Neuronal stem cell (in vitro differentiated cells): ENCODE measurements around the gene TMEM242.
A peak's percentile ranks its signal among the peaks of the same experiment; 100 is the strongest.

Experiments used
- DNase-seq: peaks from one replicate; pipeline ENCODE4 v3.0.0-alpha.2; 2013; ENCODE audit warnings: low spot score
- H2AFZ ChIP-seq: one replicate; pipeline ENCODE4 v1.6.1; 2013; ENCODE audit warnings: mild to moderate bottlenecking, low read length, inconsistent platforms
- H2AK5ac ChIP-seq: 2 replicates; pipeline ENCODE4 v1.6.1; 2013; ENCODE audit warnings: low read depth, mild to moderate bottlenecking, inconsistent platforms, low read length, moderate library complexity, mixed read lengths
- H2BK120ac ChIP-seq: 2 replicates; pipeline ENCODE4 v1.6.1; 2013; ENCODE audit warnings: low read depth, mild to moderate bottlenecking, inconsistent platforms, low read length, moderate library complexity, mixed read lengths
- H2BK12ac ChIP-seq: one replicate; pipeline ENCODE4 v1.6.1; 2013; ENCODE audit warnings: low read length, inconsistent platforms
- H2BK15ac ChIP-seq: 2 replicates; pipeline ENCODE4 v1.6.1; 2013; ENCODE audit warnings: mild to moderate bottlenecking, low read length, inconsistent platforms, mixed read lengths
- H2BK5ac ChIP-seq: one replicate; pipeline ENCODE4 v1.6.1; 2013; ENCODE audit warnings: inconsistent platforms, mild to moderate bottlenecking, low read length, moderate library complexity
- H3K14ac ChIP-seq: one replicate; pipeline ENCODE4 v1.6.1; 2013; ENCODE audit warnings: low read length, inconsistent platforms
- H3K18ac ChIP-seq: 2 replicates; pipeline ENCODE4 v1.6.1; 2013; ENCODE audit warnings: low read length, inconsistent platforms
- H3K23ac ChIP-seq: 2 replicates; pipeline ENCODE4 v1.6.1; 2013; ENCODE audit warnings: low read depth, mild to moderate bottlenecking, mixed read lengths, low read length, inconsistent platforms; ENCODE audit not compliant: poor library complexity
- H3K27ac ChIP-seq: replicated peaks from 3 replicates; pipeline ENCODE4 v1.5.1; 2013; ENCODE audit warnings: low read length, inconsistent platforms
- H3K27me3 ChIP-seq, 3 experiments: 2 replicates each; pipeline ENCODE4 v1.6.1; 2013; ENCODE audit warnings: low read length in 3 of 3, mild to moderate bottlenecking in 2 of 3, inconsistent platforms in 1 of 3, low read depth in 1 of 3, mixed read lengths in 1 of 3, moderate library complexity in 1 of 3; ENCODE audit not compliant: control insufficient read depth in 3 of 3, insufficient read depth in 3 of 3
- H3K36me3 ChIP-seq, 2 donors: replicated peaks in 1 of 2; 2 replicates each; pipeline ENCODE4 v1.6.1; 2013; ENCODE audit warnings: low read length in 2 of 2; ENCODE audit not compliant: control insufficient read depth in 2 of 2, insufficient read depth in 2 of 2
- H3K4ac ChIP-seq: 2 replicates; pipeline ENCODE4 v1.6.1; 2013; ENCODE audit warnings: inconsistent platforms, mild to moderate bottlenecking, low read length, moderate library complexity
- H3K4me1 ChIP-seq, 2 donors: 1 replicate in 1 of 2; 2 replicates in 1 of 2; pipeline ENCODE4 v1.6.1; 2013; ENCODE audit warnings: low read length in 2 of 2, low read depth in 1 of 2; ENCODE audit not compliant: control insufficient read depth in 2 of 2, insufficient read depth in 1 of 2
- H3K4me2 ChIP-seq: one replicate; pipeline ENCODE4 v1.6.1; 2013; ENCODE audit warnings: mild to moderate bottlenecking, low read length, inconsistent platforms; ENCODE audit not compliant: insufficient read depth, poor library complexity, severe bottlenecking
- H3K4me3 ChIP-seq, 2 donors: 2 replicates each; pipeline ENCODE4 v1.5.1; 2013; ENCODE audit warnings: low read length in 2 of 2, mild to moderate bottlenecking in 2 of 2, inconsistent platforms in 1 of 2, moderate library complexity in 1 of 2
- H3K79me1 ChIP-seq: one replicate; pipeline ENCODE4 v1.6.1; 2013; ENCODE audit warnings: low read depth, mild to moderate bottlenecking, inconsistent platforms, low read length, moderate library complexity
- H3K9ac ChIP-seq: one replicate; pipeline ENCODE4 v1.6.1; 2013; ENCODE audit warnings: mild to moderate bottlenecking, low read depth, low read length, inconsistent platforms; ENCODE audit not compliant: poor library complexity
- H3K9me3 ChIP-seq, 2 donors: replicated peaks in 1 of 2; 2 replicates each; pipeline versions ENCODE3 to v1.6.1; 2013; ENCODE audit warnings: low read length in 2 of 2, mild to moderate bottlenecking in 2 of 2, inconsistent platforms in 1 of 2, low read depth in 1 of 2, mixed read lengths in 1 of 2, moderate library complexity in 1 of 2; ENCODE audit not compliant: control insufficient read depth in 2 of 2, insufficient read depth in 1 of 2
- H4K8ac ChIP-seq: one replicate; pipeline ENCODE4 v1.6.1; 2013; ENCODE audit warnings: low read depth, mild to moderate bottlenecking, inconsistent platforms, low read length, moderate library complexity
- H4K91ac ChIP-seq: one replicate; pipeline ENCODE4 v1.6.1; 2013; ENCODE audit warnings: low read length, low read depth, mild to moderate bottlenecking, inconsistent platforms; ENCODE audit not compliant: poor library complexity
- WGBS, 2 donors: extraction: QIAGEN DNeasy Blood & Tissue Kit; methylation state at CpG; one replicate each; pipeline ENCODE4 v1.1.7; 2013; ENCODE audit warnings: missing lambda C conversion rate in 2 of 2, mixed read lengths in 1 of 2; ENCODE audit not compliant: insufficient read length in 2 of 2, insufficient replicate concordance in 1 of 2; ENCODE audit errors: extremely low coverage in 2 of 2; 5-methylcytosine and 5-hydroxymethylcytosine counted together

Gene TMEM242

DNA sequence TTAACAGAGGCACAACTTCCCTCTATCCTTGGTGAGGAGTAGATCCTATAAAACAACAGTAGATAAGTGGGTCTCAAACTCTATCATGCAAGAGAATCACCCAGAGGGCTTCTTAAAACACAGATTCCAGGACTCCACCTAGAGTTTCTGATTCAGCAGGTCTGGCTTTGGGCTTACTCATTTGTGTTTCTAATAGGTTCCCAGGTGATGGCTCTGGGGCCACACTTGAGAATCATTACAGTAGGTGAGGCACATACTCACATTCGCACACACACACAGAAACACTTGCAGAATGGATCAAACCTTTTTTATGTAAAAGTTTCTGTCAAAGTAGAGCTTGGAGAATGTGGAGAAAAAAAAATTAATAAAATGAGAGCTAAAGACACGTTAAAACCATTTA is 52.4 kb downstream of the TMEM242 start:
- Histone ChIP-seq H3K14ac (no peak overlapping the region), H3K23ac (no peak overlapping the region), H4K8ac (no peak overlapping the region), H3K18ac (no peak overlapping the region), H2AFZ (no peak overlapping the region), H2BK12ac (no peak overlapping the region), H3K4me2 (no peak overlapping the region), H2AK5ac (no peak overlapping the region), H2BK15ac (no peak overlapping the region), H3K4me3 (no peak overlapping the region), H3K4ac (no peak overlapping the region), H2BK120ac (no peak overlapping the region), H3K36me3 (no peaks in the 10 kb centered on the region), H3K27ac (no peak overlapping the region), H3K4me1 (peaks cover 0 to 5% of the 10 kb centered on the region in 2 donors), H3K79me1 (no peaks in the 10 kb centered on the region), H3K9me3 (peaks cover 0 to 5% of the 10 kb centered on the region in 2 donors), H4K91ac (no peak overlapping the region), H2BK5ac (no peak overlapping the region), H3K9ac (no peak overlapping the region), H3K27me3 (peaks cover 0 to 31% (median 10%) of the 10 kb centered on the region in 3 experiments)
- DNase-seq, result no peak
- WGBS, 2 donors, result no CpG with 5 or more reads among the region's 2 CpGs

DNA sequence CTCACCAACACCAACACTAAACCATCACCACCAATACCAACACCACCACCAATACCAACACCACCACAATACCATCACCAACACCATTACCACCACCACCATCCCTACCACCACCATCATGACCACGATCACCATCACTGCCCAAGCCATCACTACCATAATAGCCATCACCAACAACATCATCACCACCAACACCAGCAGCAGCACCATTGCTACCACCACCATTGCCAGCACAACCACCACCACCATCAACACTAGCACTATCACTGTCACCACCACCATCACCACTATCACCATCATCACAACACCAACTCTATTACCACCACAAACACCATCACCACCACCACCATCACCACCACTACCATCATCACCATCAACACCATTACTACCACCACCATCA is 53.0 kb downstream of the TMEM242 start:
- no peaks in the 10 kb centered on the region for H3K79me1 ChIP-seq
- H3K18ac ChIP-seq, result no peak overlapping the region
- H2AFZ ChIP-seq, result no peak overlapping the region
- DNase-seq, result no peak
- no peak overlapping the region for H2AK5ac ChIP-seq
- H4K8ac ChIP-seq, result no peak overlapping the region
- peaks cover 0 to 5% of the 10 kb centered on the region in 2 donors for H3K9me3 ChIP-seq
- H3K36me3 ChIP-seq, result no peaks in the 10 kb centered on the region
- H2BK15ac ChIP-seq, result no peak overlapping the region
- no CpG with 5 or more reads among the region's 1 CpG for WGBS, 2 donors
- H2BK5ac ChIP-seq, result no peak overlapping the region
- peak overlapping the region in 1 of 2 donors; percentile 12 for H3K4me3 ChIP-seq
- H3K4me1 ChIP-seq, result peaks cover 0 to 5% of the 10 kb centered on the region in 2 donors
- peak overlapping the region; percentile 38 for H3K9ac ChIP-seq
- H3K27me3 ChIP-seq, result peaks cover 0 to 31% (median 10%) of the 10 kb centered on the region in 3 experiments
- H3K23ac ChIP-seq, result peak overlapping the region; percentile 25
- no peak overlapping the region for H3K4me2 ChIP-seq
- peak overlapping the region; percentile 38 for H4K91ac ChIP-seq
- H3K14ac ChIP-seq, result no peak overlapping the region
- no peak overlapping the region for H2BK12ac ChIP-seq
- no peak overlapping the region for H2BK120ac ChIP-seq
- H3K27ac ChIP-seq, result no peak overlapping the region
- no peak overlapping the region for H3K4ac ChIP-seq

DNA sequence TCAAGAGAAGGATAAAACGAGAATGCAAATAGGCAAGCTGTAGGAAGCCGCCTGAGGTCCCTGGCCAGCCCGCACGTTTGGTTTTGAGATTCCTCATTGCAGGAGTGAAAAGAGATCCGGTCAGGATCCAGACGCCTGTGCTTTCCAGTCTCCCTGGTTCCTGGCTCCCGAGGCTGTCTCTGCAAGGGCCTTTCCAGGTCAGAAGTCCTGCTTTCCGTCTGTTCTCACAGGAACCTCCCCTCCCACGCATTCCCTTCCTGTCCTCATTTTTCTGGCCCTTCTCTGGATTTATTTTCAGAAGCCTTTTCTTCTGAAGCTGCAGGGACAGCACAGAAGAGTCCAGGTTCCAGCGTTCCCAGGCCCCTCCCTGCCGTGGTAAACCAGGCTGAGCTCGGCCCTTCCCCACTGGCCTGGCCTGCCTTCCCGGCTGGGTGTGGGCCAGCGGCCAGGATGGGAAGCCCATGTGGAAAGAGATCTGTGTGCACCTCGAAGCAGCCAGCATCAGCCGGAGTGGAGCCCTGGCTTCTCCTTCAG is 54.0 kb downstream of the TMEM242 start:
- peaks cover 0 to 5% of the 10 kb centered on the region in 2 donors for H3K9me3 ChIP-seq
- H3K79me1 ChIP-seq, result no peaks in the 10 kb centered on the region
- no peak overlapping the region for H3K4me3 ChIP-seq
- H3K4ac ChIP-seq, result no peak overlapping the region
- peaks cover 0 to 30% (median 8%) of the 10 kb centered on the region in 3 experiments for H3K27me3 ChIP-seq
- peaks cover 0 to 3% of the 10 kb centered on the region in 2 donors for H3K4me1 ChIP-seq
- no peak overlapping the region for H3K9ac ChIP-seq
- H3K36me3 ChIP-seq, result no peaks in the 10 kb centered on the region
- WGBS, 2 donors, result no CpG with 5 or more reads among the region's 16 CpGs
- no peak overlapping the region for H4K91ac ChIP-seq
- H3K18ac ChIP-seq, result peak overlapping the region; percentile 15
- H3K14ac ChIP-seq, result no peak overlapping the region
- H2AFZ ChIP-seq, result peak overlapping the region; percentile 33
- no peak for DNase-seq
- no peak overlapping the region for H4K8ac ChIP-seq
- H2AK5ac ChIP-seq, result no peak overlapping the region
- no peak overlapping the region for H3K23ac ChIP-seq
- no peak overlapping the region for H2BK12ac ChIP-seq
- no peak overlapping the region for H2BK120ac ChIP-seq
- H2BK15ac ChIP-seq, result no peak overlapping the region
- H3K27ac ChIP-seq, result no peak overlapping the region
- no peak overlapping the region for H3K4me2 ChIP-seq
- H2BK5ac ChIP-seq, result no peak overlapping the region

DNA sequence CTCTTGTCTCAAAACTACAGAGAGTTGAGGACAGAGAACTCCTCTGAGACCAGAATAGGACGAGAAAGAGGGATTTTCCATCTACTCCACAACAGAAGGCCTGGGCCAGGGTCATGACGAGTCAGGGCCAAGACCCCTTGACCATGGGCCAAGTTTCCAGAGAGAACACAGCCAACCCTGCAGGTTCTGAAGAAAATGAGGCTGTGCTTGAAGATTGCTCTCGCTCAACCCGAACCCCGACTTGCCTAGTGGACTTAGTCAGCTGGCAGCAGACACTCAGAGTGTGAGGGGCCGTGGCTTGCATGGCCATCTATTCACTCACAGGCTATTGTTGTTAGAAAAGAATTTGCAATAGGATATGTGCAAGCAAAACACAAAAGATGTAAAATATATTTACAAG is 54.5 kb downstream of the TMEM242 start:
- Histone ChIP-seq H2BK5ac (no peak overlapping the region), H3K23ac (no peak overlapping the region), H2AK5ac (no peak overlapping the region), H3K4ac (no peak overlapping the region), H2BK120ac (no peak overlapping the region), H3K9me3 (peaks cover 0 to 5% of the 10 kb centered on the region in 2 donors), H3K4me2 (no peak overlapping the region), H3K79me1 (no peaks in the 10 kb centered on the region), H3K4me1 (peaks cover 0 to 3% of the 10 kb centered on the region in 2 donors), H3K14ac (no peak overlapping the region), H3K36me3 (no peaks in the 10 kb centered on the region), H2BK12ac (no peak overlapping the region), H3K27me3 (peaks cover 0 to 25% (median 4%) of the 10 kb centered on the region in 3 experiments), H3K18ac (no peak overlapping the region), H4K91ac (no peak overlapping the region), H3K9ac (no peak overlapping the region), H2AFZ (peak overlapping the region; percentile 33), H4K8ac (no peak overlapping the region), H3K4me3 (no peak overlapping the region), H3K27ac (no peak overlapping the region), H2BK15ac (no peak overlapping the region)
- no CpG with 5 or more reads among the region's 6 CpGs for WGBS, 2 donors
- DNase-seq, result no peak
